Peyer's patch (tissue), 4 donors: ENCODE data around the gene CCDC90B.

Source experiments
- POLR2A ChIP-seq, 2 donors: fragments of 450-650 bp; IDR thresholded peaks; one replicate each; pipeline ENCODE4 v1.5.1; 2017; ENCODE audit warnings: antibody characterized with exemption in 2 of 2, mild to moderate bottlenecking in 2 of 2, moderate library complexity in 2 of 2
- TF ChIP-seq, protein P1 (sequence below), 6 experiments: fragments of 450-650 bp in 4 of 6; fragments of 200-600 bp in 2 of 6; sonication (generic) in 1 of 6; IDR thresholded peaks; one replicate each; pipeline ENCODE4 v1.5.1; 2017 to 2019; ENCODE audit warnings: antibody characterized with exemption in 6 of 6, mild to moderate bottlenecking in 3 of 6, moderate library complexity in 1 of 6

DNA sequence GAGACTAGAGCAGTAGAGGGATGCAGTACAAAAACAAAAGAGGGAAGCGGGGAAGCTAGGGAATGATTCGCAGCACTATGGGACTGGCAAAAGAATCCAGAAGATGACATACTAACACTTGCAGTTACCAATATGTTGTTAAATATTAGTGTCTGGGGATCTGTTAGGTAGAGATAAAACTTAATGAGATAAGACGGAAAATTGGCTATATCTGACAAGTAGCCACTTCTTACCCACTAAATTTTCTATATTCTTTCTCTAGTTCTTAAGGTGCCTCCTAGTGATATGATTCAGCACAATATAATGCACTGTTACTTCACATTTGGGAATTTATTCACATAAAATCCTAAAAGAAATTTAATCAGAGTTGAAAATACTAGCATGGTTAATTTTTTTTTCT, 30.8 kb downstream of the CCDC90B start:
- TF ChIP-seq, protein P1, sequence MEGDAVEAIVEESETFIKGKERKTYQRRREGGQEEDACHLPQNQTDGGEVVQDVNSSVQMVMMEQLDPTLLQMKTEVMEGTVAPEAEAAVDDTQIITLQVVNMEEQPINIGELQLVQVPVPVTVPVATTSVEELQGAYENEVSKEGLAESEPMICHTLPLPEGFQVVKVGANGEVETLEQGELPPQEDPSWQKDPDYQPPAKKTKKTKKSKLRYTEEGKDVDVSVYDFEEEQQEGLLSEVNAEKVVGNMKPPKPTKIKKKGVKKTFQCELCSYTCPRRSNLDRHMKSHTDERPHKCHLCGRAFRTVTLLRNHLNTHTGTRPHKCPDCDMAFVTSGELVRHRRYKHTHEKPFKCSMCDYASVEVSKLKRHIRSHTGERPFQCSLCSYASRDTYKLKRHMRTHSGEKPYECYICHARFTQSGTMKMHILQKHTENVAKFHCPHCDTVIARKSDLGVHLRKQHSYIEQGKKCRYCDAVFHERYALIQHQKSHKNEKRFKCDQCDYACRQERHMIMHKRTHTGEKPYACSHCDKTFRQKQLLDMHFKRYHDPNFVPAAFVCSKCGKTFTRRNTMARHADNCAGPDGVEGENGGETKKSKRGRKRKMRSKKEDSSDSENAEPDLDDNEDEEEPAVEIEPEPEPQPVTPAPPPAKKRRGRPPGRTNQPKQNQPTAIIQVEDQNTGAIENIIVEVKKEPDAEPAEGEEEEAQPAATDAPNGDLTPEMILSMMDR (IDR thresholded peaks at IDR 0.05) = no peak
- TF ChIP-seq POLR2A (IDR thresholded peaks at IDR 0.05) = no peak
